Measurements from ENCODE around the gene SOWAHA.

DNA sequence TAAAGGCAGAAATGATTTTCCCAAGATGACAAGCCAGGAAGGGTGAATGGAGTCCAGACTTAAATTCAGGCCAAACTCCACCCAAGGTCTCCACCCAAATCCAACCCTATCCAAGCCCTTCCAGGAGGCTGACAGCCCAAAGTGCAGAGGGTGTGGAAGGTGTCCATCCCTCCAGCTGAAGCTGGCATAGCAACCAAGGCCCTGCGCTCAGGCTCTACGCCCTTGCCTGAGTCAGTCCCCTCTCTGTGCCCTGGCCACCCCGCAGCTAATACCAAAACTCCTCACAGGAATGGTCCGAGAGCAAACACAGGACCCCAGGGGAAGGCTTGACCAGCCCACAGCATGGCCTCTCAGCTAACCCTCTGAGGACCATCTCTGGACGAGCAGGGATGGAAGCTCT, 38.2 kb upstream of the SOWAHA start:
- TF ChIP-seq, protein P1, sequence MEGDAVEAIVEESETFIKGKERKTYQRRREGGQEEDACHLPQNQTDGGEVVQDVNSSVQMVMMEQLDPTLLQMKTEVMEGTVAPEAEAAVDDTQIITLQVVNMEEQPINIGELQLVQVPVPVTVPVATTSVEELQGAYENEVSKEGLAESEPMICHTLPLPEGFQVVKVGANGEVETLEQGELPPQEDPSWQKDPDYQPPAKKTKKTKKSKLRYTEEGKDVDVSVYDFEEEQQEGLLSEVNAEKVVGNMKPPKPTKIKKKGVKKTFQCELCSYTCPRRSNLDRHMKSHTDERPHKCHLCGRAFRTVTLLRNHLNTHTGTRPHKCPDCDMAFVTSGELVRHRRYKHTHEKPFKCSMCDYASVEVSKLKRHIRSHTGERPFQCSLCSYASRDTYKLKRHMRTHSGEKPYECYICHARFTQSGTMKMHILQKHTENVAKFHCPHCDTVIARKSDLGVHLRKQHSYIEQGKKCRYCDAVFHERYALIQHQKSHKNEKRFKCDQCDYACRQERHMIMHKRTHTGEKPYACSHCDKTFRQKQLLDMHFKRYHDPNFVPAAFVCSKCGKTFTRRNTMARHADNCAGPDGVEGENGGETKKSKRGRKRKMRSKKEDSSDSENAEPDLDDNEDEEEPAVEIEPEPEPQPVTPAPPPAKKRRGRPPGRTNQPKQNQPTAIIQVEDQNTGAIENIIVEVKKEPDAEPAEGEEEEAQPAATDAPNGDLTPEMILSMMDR (conservative IDR thresholded peaks at IDR 0.05): no peak
- TF ChIP-seq EZH2 (IDR thresholded peaks at IDR 0.05; ENCODE audit: low read depth): no peak

All from PC-9 (cell line).